ENCODE data around the gene CCDC106. TPM values are rescaled to one million over a fixed set of nuclear protein-coding genes. Genes with fewer than 3 reads are reported as not detected.

The CCDC106 gene
- total RNA-seq, 1 experiment from 2014 or later = 24.9 TPM

GRCh38 chr19:55613396-55613795 lies 34.6 kb upstream of the CCDC106 start:
- in situ Hi-C loops (cut with HindIII; ENCODE audit: low sequenced_read_pairs) = no loop called here
- DNase-seq (ENCODE audit: low spot score) = no peak

- in situ Hi-C loops (cut with HindIII; ENCODE audit: low sequenced_read_pairs) = no loop called here
Observed at GRCh38 chr19:55613930-55614710, 33.9 kb upstream of the CCDC106 start.

GRCh38 chr19:55614711-55615542 lies 33.1 kb upstream of the CCDC106 start:
- DNase-seq (ENCODE audit: low spot score) = no peak
- in situ Hi-C loops (cut with HindIII; ENCODE audit: low sequenced_read_pairs) = no loop called here

More at GRCh38 chr19:55613930-55614710, 33.9 kb upstream of the CCDC106 start:
- no peak for DNase-seq (ENCODE audit: low spot score)

GRCh38 chr19:55615543-55616394 lies 32.2 kb upstream of the CCDC106 start:
- DNase-seq (ENCODE audit: low spot score) = no peak
- in situ Hi-C loops (cut with HindIII; ENCODE audit: low sequenced_read_pairs) = no loop called here

- no peak for DNase-seq (ENCODE audit: low spot score)
- in situ Hi-C loops (cut with HindIII; ENCODE audit: low sequenced_read_pairs) = no loop called here
Observed at GRCh38 chr19:55616395-55616875, 31.6 kb upstream of the CCDC106 start.

GRCh38 chr19:55617426-55617825 lies 30.6 kb upstream of the CCDC106 start:
- in situ Hi-C loops (cut with HindIII; ENCODE audit: low sequenced_read_pairs) = no loop called here
- no peak for DNase-seq (ENCODE audit: low spot score)

- DNase-seq (ENCODE audit: low spot score) = no peak
- in situ Hi-C loops (cut with HindIII; ENCODE audit: low sequenced_read_pairs) = no loop called here
Observed at GRCh38 chr19:55618426-55618825, 29.6 kb upstream of the CCDC106 start.

- no peak for DNase-seq (ENCODE audit: low spot score)
- in situ Hi-C loops (cut with HindIII; ENCODE audit: low sequenced_read_pairs) = no loop called here
Observed at GRCh38 chr19:55619286-55619685, 28.7 kb upstream of the CCDC106 start.

GRCh38 chr19:55620410-55621204 lies 27.4 kb upstream of the CCDC106 start:
- DNase-seq (ENCODE audit: low spot score) = no peak
- in situ Hi-C loops (cut with HindIII; ENCODE audit: low sequenced_read_pairs) = loop anchor here (5.0 kb wide), 1 partner anchor 108 kb away; no protein-coding TSS in a partner anchor

- no peak for DNase-seq (ENCODE audit: low spot score)
- in situ Hi-C loops (cut with HindIII; ENCODE audit: low sequenced_read_pairs) = loop anchor here (5.0 kb wide), 1 partner anchor 109 kb away; no protein-coding TSS in a partner anchor
Observed at GRCh38 chr19:55621205-55621672, 26.8 kb upstream of the CCDC106 start.

- no peak for DNase-seq (ENCODE audit: low spot score)
- in situ Hi-C loops (cut with HindIII; ENCODE audit: low sequenced_read_pairs) = loop anchor here (5.0 kb wide), 1 partner anchor 109 kb away; no protein-coding TSS in a partner anchor
Observed at GRCh38 chr19:55621673-55622231, 26.3 kb upstream of the CCDC106 start.

- in situ Hi-C loops (cut with HindIII; ENCODE audit: low sequenced_read_pairs) = loop anchor here (5.0 kb wide), 1 partner anchor 110 kb away; no protein-coding TSS in a partner anchor
- peak; percentile 39 for DNase-seq (ENCODE audit: low spot score)
Observed at GRCh38 chr19:55622242-55622969, 25.6 kb upstream of the CCDC106 start.

- in situ Hi-C loops (cut with HindIII; ENCODE audit: low sequenced_read_pairs) = loop anchor here (5.0 kb wide), 1 partner anchor 111 kb away; no protein-coding TSS in a partner anchor
- DNase-seq (ENCODE audit: low spot score) = no peak
Observed at GRCh38 chr19:55623130-55623529, 24.9 kb upstream of the CCDC106 start.

GRCh38 chr19:55623561-55623960 lies 24.5 kb upstream of the CCDC106 start:
- in situ Hi-C loops (cut with HindIII; ENCODE audit: low sequenced_read_pairs) = loop anchor here (5.0 kb wide), 1 partner anchor 111 kb away; no protein-coding TSS in a partner anchor
- DNase-seq (ENCODE audit: low spot score) = no peak

GRCh38 chr19:55624109-55625003 lies 23.7 kb upstream of the CCDC106 start, which contains the start of gene ZNF784:
Gene ZNF784, minus strand, starts transcription at chr19:55624566. Its CDS starts 5 bp downstream, at chr19:55624561.
- in situ Hi-C loops (cut with HindIII; ENCODE audit: low sequenced_read_pairs) = loop anchor here (5.0 kb wide), 1 partner anchor 112 kb away; no protein-coding TSS in a partner anchor
- peak; percentile 94 for DNase-seq (ENCODE audit: low spot score)

GRCh38 chr19:55625004-55625326 lies 23.0 kb upstream of the CCDC106 start:
- no peak for DNase-seq (ENCODE audit: low spot score)
- in situ Hi-C loops (cut with HindIII; ENCODE audit: low sequenced_read_pairs) = no loop called here
